HEK293T (cell line): Measurements from ENCODE around the gene SYTL2.

Source experiments
- ARNT ChIP-seq: fragments of 450-650 bp; IDR thresholded peaks from 2 replicates; pipeline ENCODE4 v1.6.1; 2017; ENCODE audit warnings: mild to moderate bottlenecking
- BHLHE40 ChIP-seq: fragments of 450-650 bp; IDR thresholded peaks from 2 replicates; pipeline ENCODE4 v1.6.1; 2016; ENCODE audit warnings: mild to moderate bottlenecking, moderate library complexity, borderline replicate concordance
- CTBP1 ChIP-seq: fragments of 450-650 bp; IDR thresholded peaks from 2 replicates; pipeline ENCODE4 v1.6.1; 2016; ENCODE audit warnings: borderline replicate concordance
- ELF4 ChIP-seq: fragments of 450-650 bp; IDR thresholded peaks from 2 replicates; pipeline ENCODE4 v1.6.1; 2017; ENCODE audit warnings: antibody characterized with exemption
- FOXA1 ChIP-seq: fragments of 450-650 bp; IDR thresholded peaks from 2 replicates; pipeline ENCODE4 v1.6.1; 2016; ENCODE audit warnings: mild to moderate bottlenecking
- FOXM1 ChIP-seq: fragments of 450-650 bp; IDR thresholded peaks from 2 replicates; pipeline ENCODE4 v1.6.1; 2017; ENCODE audit warnings: mild to moderate bottlenecking, borderline replicate concordance
- L3MBTL2 ChIP-seq: fragments of 450-650 bp; conservative IDR thresholded peaks from 2 replicates; pipeline ENCODE4 v1.6.1; 2016; ENCODE audit warnings: mild to moderate bottlenecking
- LEF1 ChIP-seq: fragments of 450-650 bp; IDR thresholded peaks from 2 replicates; pipeline ENCODE4 v1.6.1; 2017; ENCODE audit warnings: mild to moderate bottlenecking, borderline replicate concordance
- NFRKB ChIP-seq: fragments of 450-650 bp; IDR thresholded peaks from 2 replicates; pipeline ENCODE4 v1.6.1; 2016; ENCODE audit warnings: mild to moderate bottlenecking, moderate library complexity
- SP1 ChIP-seq: fragments of 450-650 bp; IDR thresholded peaks from 2 replicates; pipeline ENCODE4 v1.6.1; 2017
- SUZ12 ChIP-seq: fragments of 450-650 bp; IDR thresholded peaks from 2 replicates; pipeline ENCODE4 v1.6.1; 2016; ENCODE audit warnings: mild to moderate bottlenecking
- TARDBP ChIP-seq: fragments of 450-650 bp; IDR thresholded peaks from 2 replicates; pipeline ENCODE4 v1.6.1; 2016
- TF ChIP-seq, protein P1 (sequence below): fragments of 450-650 bp; IDR thresholded peaks from 2 replicates; pipeline ENCODE4 v1.6.1; 2016

DNA sequence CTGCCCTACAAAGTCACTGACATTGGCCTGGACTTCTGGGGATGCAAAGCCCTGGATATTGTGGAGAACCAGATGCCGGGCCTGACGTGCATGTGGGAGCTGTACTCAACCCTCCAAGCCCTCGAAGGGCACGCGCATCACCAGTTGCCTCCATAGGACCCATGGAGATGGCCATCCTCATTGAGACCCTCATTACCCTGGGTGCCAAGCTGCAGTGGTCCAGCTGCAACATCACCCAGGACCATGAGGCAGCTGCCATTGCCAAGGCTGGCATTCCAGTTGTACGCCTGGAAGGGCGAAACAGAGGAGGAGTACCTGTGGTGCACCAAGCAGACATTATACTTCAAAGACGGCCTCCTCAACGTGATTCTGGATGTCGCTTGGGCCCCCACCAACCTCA lies 46.2 kb upstream of the SYTL2 start:
- TF ChIP-seq, protein P1, sequence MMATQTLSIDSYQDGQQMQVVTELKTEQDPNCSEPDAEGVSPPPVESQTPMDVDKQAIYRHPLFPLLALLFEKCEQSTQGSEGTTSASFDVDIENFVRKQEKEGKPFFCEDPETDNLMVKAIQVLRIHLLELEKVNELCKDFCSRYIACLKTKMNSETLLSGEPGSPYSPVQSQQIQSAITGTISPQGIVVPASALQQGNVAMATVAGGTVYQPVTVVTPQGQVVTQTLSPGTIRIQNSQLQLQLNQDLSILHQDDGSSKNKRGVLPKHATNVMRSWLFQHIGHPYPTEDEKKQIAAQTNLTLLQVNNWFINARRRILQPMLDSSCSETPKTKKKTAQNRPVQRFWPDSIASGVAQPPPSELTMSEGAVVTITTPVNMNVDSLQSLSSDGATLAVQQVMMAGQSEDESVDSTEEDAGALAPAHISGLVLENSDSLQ = no peak
- TF ChIP-seq SP1 (no peak), ARNT (no peak), FOXM1 (no peak), CTBP1 (no peak), NFRKB (no peak), SUZ12 (no peak), ELF4 (no peak), FOXA1 (no peak), LEF1 (no peak), TARDBP (no peak), L3MBTL2 (no peak), BHLHE40 (no peak)
